Measurements from ENCODE around the gene CYP46A1. TPM values are rescaled to one million over a fixed set of nuclear protein-coding genes. Genes with fewer than 3 reads are reported as not detected.

CYP46A1 gene
- total RNA-seq (1 to 10 TPM; 1.7 to 2.5 TPM), polyA plus RNA-seq (1 to 10 TPM in 1 of 2 donors, under 1 TPM in 1; 0.33 to 1.0 TPM)
- long read RNA-seq, donor 1: 0 reads
- long read RNA-seq, donor 2: 0 reads
- long read RNA-seq, donor 3: 0 reads
- long read RNA-seq, donor 4: 0 reads
- long read RNA-seq, donor 5: 0 reads

DNA sequence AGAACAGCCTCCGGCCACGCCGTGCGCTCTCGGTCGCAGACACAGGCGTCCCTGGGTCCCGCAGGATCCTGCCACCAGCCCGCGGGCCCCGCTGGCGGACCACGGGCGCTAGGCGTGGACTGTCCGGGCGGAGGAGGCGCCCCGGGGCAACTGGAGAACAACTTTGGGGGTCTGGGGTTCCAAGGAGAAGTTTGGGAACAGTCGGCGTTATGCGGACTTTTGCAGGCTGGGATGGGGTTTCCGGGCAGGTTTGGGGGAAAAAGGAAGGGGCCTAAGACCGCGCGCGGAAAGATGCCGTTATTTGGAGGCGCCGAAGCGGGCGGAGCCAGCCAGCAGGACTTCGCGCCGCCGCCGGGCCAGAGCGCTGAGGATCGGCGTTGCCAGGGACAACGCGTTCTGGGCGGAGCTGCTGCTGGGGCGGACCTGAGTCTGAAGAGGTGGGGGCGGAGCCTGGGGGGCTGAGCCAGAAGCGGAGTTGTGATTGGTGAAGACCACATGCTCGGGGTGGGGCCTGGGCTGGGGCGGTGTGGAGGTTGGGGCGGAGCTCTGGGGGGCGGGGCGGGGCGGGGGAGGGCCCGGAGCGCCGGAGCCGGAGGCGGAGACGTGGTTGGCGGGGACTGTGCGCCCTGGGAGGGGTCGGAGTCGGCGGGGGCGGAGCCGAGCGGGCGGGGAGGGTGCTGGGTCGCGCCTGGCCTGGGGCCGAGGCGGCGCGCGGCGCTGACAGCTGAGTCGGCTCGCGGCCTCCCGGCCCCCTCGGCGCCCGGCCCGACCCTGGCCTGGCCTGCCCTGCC is at the start of gene CYP46A1:
Gene CYP46A1 (plus strand): TSS at position 680 of the 791 bp plus-strand sequence. CDS start 120 bp downstream, outside the sequence.
- Histone ChIP-seq H3K4me3 (peak within 1 kb of the TSS; percentile 55), H3K9ac (ENCODE audit: insufficient read depth in 1 of 2, low read length in 2 of 2) (peak within 1 kb of the TSS; percentile 55 to 84), H3K27ac (ENCODE audit: low read depth in 1 of 2, low read length in 1 of 2) (peak within 1 kb of the TSS; percentile 81 to 86), H3K9me3 (ENCODE audit: control insufficient read depth in 4 of 4, insufficient read depth in 3 of 4, low read length in 3 of 4) (peaks cover 0 to 2% (median 0%) of the 10 kb centered on the region in 4 donors), H3K27me3 (ENCODE audit: control insufficient read depth in 3 of 3, insufficient read depth in 3 of 3, low read length in 2 of 3) (no peaks in the 10 kb centered on the region), H3K36me3 (ENCODE audit: control insufficient read depth in 4 of 4, insufficient read depth in 4 of 4, low read length in 4 of 4) (no peaks in the 10 kb centered on the region), H3K4me1 (ENCODE audit: control insufficient read depth in 5 of 5, insufficient read depth in 5 of 5, low read length in 5 of 5) (peaks cover 0 to 9% (median 8%) of the 10 kb centered on the region in 5 donors)
- TF ChIP-seq, protein P1, sequence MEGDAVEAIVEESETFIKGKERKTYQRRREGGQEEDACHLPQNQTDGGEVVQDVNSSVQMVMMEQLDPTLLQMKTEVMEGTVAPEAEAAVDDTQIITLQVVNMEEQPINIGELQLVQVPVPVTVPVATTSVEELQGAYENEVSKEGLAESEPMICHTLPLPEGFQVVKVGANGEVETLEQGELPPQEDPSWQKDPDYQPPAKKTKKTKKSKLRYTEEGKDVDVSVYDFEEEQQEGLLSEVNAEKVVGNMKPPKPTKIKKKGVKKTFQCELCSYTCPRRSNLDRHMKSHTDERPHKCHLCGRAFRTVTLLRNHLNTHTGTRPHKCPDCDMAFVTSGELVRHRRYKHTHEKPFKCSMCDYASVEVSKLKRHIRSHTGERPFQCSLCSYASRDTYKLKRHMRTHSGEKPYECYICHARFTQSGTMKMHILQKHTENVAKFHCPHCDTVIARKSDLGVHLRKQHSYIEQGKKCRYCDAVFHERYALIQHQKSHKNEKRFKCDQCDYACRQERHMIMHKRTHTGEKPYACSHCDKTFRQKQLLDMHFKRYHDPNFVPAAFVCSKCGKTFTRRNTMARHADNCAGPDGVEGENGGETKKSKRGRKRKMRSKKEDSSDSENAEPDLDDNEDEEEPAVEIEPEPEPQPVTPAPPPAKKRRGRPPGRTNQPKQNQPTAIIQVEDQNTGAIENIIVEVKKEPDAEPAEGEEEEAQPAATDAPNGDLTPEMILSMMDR (IDR thresholded peaks at IDR 0.05; ENCODE audit: control extremely low read depth, extremely low read depth): no peak
- ATAC-seq (ENCODE audit: insufficient read depth, low FRiP score): peak; percentile 98
- DNase-seq: peak; percentile 99 to 100 (median 100)
- WGBS, 2 donors: 1% methylated on average over 52 to 82 of the region's 83 CpGs

GRCh38 chr14:99634443-99634842 is 49.7 kb upstream of the CYP46A1 start:
- TF ChIP-seq, protein P1 (IDR thresholded peaks at IDR 0.05; ENCODE audit: control extremely low read depth, extremely low read depth): no peak
- DNase-seq (peak in 1 of 3 donors; percentile 23), ATAC-seq (ENCODE audit: insufficient read depth, low FRiP score) (no peak)
- Histone ChIP-seq H3K4me1 (ENCODE audit: control insufficient read depth in 5 of 5, insufficient read depth in 5 of 5, low read length in 5 of 5) (no peaks in the 10 kb centered on the region), H3K36me3 (ENCODE audit: control insufficient read depth in 4 of 4, insufficient read depth in 4 of 4, low read length in 4 of 4) (no peaks in the 10 kb centered on the region), H3K27me3 (ENCODE audit: control insufficient read depth in 3 of 3, insufficient read depth in 3 of 3, low read length in 2 of 3) (no peaks in the 10 kb centered on the region), H3K4me3 (no peak overlapping the region), H3K9ac (ENCODE audit: insufficient read depth in 1 of 2, low read length in 2 of 2) (no peak overlapping the region), H3K27ac (ENCODE audit: low read depth in 1 of 2, low read length in 1 of 2) (no peak overlapping the region), H3K9me3 (ENCODE audit: control insufficient read depth in 4 of 4, insufficient read depth in 3 of 4, low read length in 3 of 4) (no peaks in the 10 kb centered on the region)
- WGBS, 2 donors: 69 to 85% methylated on average over 10 of the region's 10 CpGs

- Histone ChIP-seq H3K9me3 (ENCODE audit: control insufficient read depth in 4 of 4, insufficient read depth in 3 of 4, low read length in 3 of 4) (no peaks in the 10 kb centered on the region), H3K27me3 (ENCODE audit: control insufficient read depth in 3 of 3, insufficient read depth in 3 of 3, low read length in 2 of 3) (no peaks in the 10 kb centered on the region), H3K4me1 (ENCODE audit: control insufficient read depth in 5 of 5, insufficient read depth in 5 of 5, low read length in 5 of 5) (no peaks in the 10 kb centered on the region), H3K9ac (ENCODE audit: insufficient read depth in 1 of 2, low read length in 2 of 2) (no peak overlapping the region), H3K27ac (ENCODE audit: low read depth in 1 of 2, low read length in 1 of 2) (no peak overlapping the region), H3K36me3 (ENCODE audit: control insufficient read depth in 4 of 4, insufficient read depth in 4 of 4, low read length in 4 of 4) (no peaks in the 10 kb centered on the region), H3K4me3 (no peak overlapping the region)
- TF ChIP-seq, protein P1 (IDR thresholded peaks at IDR 0.05; ENCODE audit: control extremely low read depth, extremely low read depth): no peak
- WGBS, 2 donors: 82 to 84% methylated on average over 8 of the region's 8 CpGs
- no peak for DNase-seq
- ATAC-seq (ENCODE audit: insufficient read depth, low FRiP score): no peak
These were observed 49.0 kb upstream of the CYP46A1 start for GRCh38 chr14:99635116-99635515.

Measured in lung (tissue), 16 donors.